Measurements from ENCODE around the gene BTBD9. TPM values are rescaled to one million over a fixed set of nuclear protein-coding genes. Genes with fewer than 3 reads are reported as not detected.

BTBD9 gene
- total RNA-seq, 2 donors from 2014 or later: 15.3 to 23.6 TPM

GRCh38 chr6:38346291-38347079, 293.2 kb downstream of the BTBD9 start:
- no peak for DNase-seq
- no peak overlapping the region for H3K9ac ChIP-seq (ENCODE audit: low read depth in 2 of 2, low read length in 2 of 2)
- H3K9me3 ChIP-seq: no peaks in the 10 kb centered on the region
- no peaks in the 10 kb centered on the region for H3K36me3 ChIP-seq
- no peak overlapping the region for H3K4me3 ChIP-seq
- intact Hi-C loops (cut with DNase I): no loop called here
- no peaks in the 10 kb centered on the region for H3K27me3 ChIP-seq
- TF ChIP-seq CTCF (IDR thresholded peaks at IDR 0.05): no peak
- no peak overlapping the region for H3K27ac ChIP-seq
- no peaks in the 10 kb centered on the region for H3K4me1 ChIP-seq

- Histone ChIP-seq H3K4me3 (no peak overlapping the region), H3K4me1 (no peaks in the 10 kb centered on the region), H3K27me3 (no peaks in the 10 kb centered on the region), H3K9ac (ENCODE audit: low read depth in 2 of 2, low read length in 2 of 2) (no peak overlapping the region), H3K36me3 (no peaks in the 10 kb centered on the region), H3K9me3 (no peaks in the 10 kb centered on the region), H3K27ac (no peak overlapping the region)
- TF ChIP-seq CTCF (IDR thresholded peaks at IDR 0.05): no peak
- intact Hi-C loops (cut with DNase I): no loop called here
- DNase-seq: no peak
Observed at GRCh38 chr6:38345586-38345985, 294.1 kb downstream of the BTBD9 start.

- Histone ChIP-seq H3K9me3 (no peaks in the 10 kb centered on the region), H3K4me1 (no peaks in the 10 kb centered on the region), H3K27me3 (no peaks in the 10 kb centered on the region), H3K9ac (ENCODE audit: low read depth in 2 of 2, low read length in 2 of 2) (no peak overlapping the region), H3K27ac (no peak overlapping the region), H3K36me3 (no peaks in the 10 kb centered on the region), H3K4me3 (no peak overlapping the region)
- no peak for TF ChIP-seq CTCF (IDR thresholded peaks at IDR 0.05)
- DNase-seq: no peak
- intact Hi-C loops (cut with DNase I): no loop called here
Observed at GRCh38 chr6:38341496-38341895, 298.2 kb downstream of the BTBD9 start.

- Histone ChIP-seq H3K27ac (no peak overlapping the region), H3K9me3 (no peaks in the 10 kb centered on the region), H3K27me3 (no peaks in the 10 kb centered on the region), H3K36me3 (no peaks in the 10 kb centered on the region), H3K4me3 (no peak overlapping the region), H3K9ac (ENCODE audit: low read depth in 2 of 2, low read length in 2 of 2) (no peak overlapping the region), H3K4me1 (no peaks in the 10 kb centered on the region)
- no peak for DNase-seq
- no peak for TF ChIP-seq CTCF (IDR thresholded peaks at IDR 0.05)
- intact Hi-C loops (cut with DNase I): no loop called here
Observed at GRCh38 chr6:38339914-38340313, 299.8 kb downstream of the BTBD9 start.

- no peak overlapping the region for H3K4me3 ChIP-seq
- H3K9me3 ChIP-seq: no peaks in the 10 kb centered on the region
- DNase-seq: no peak
- H3K27me3 ChIP-seq: no peaks in the 10 kb centered on the region
- no peaks in the 10 kb centered on the region for H3K36me3 ChIP-seq
- intact Hi-C loops (cut with DNase I): no loop called here
- no peaks in the 10 kb centered on the region for H3K4me1 ChIP-seq
- no peak for TF ChIP-seq CTCF (IDR thresholded peaks at IDR 0.05)
- no peak overlapping the region for H3K27ac ChIP-seq
- no peak overlapping the region for H3K9ac ChIP-seq (ENCODE audit: low read depth in 2 of 2, low read length in 2 of 2)
Observed at GRCh38 chr6:38337819-38338465, 301.8 kb downstream of the BTBD9 start.

Data from colonic mucosa (tissue), 4 donors.